Sigmoid colon (tissue), 4 donors: Measurements from ENCODE around the gene PSMB7.

Experiments
- POLR2A ChIP-seq, 2 donors: fragments of 450-650 bp; IDR thresholded peaks; one replicate each; pipeline ENCODE4 v1.6.1; 2016; ENCODE audit warnings: antibody characterized with exemption in 2 of 2, mild to moderate bottlenecking in 2 of 2, moderate library complexity in 2 of 2
- POLR2AphosphoS5 ChIP-seq, 4 donors: sonication (generic); formaldehyde crosslinking; IDR thresholded peaks; one replicate each; pipeline ENCODE4 v1.6.1; 2017; ENCODE audit warnings: antibody characterized with exemption in 4 of 4
- TF ChIP-seq, protein P1 (sequence below), 4 experiments: fragments of 450-650 bp in 3 of 4; fragments of 200-600 bp in 1 of 4; IDR thresholded peaks; one replicate each; pipeline ENCODE4 v1.5.1; 2016 to 2019; ENCODE audit warnings: antibody characterized with exemption in 4 of 4, mild to moderate bottlenecking in 3 of 4, moderate library complexity in 2 of 4

DNA sequence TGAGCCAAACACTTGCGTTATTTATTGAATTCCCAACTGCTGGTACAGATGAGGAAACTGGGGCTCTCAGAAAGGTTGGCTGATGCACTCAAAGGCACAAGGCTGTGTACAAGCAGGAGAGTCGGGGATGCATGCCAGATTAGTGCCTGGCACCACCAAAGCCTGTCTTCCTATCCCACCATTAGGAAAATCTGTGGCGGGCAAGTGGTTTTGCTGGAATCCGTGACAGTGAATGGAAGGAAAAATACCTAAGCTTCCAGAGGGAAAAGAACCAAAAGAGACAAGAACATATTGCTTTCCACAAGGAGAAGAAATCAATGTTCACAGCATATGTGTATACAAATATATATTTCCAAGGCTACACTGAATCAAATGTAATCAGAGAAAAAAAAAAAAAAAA, 51.1 kb downstream of the PSMB7 start:
- no peak for TF ChIP-seq POLR2AphosphoS5 (IDR thresholded peaks at IDR 0.05)
- TF ChIP-seq, protein P1, sequence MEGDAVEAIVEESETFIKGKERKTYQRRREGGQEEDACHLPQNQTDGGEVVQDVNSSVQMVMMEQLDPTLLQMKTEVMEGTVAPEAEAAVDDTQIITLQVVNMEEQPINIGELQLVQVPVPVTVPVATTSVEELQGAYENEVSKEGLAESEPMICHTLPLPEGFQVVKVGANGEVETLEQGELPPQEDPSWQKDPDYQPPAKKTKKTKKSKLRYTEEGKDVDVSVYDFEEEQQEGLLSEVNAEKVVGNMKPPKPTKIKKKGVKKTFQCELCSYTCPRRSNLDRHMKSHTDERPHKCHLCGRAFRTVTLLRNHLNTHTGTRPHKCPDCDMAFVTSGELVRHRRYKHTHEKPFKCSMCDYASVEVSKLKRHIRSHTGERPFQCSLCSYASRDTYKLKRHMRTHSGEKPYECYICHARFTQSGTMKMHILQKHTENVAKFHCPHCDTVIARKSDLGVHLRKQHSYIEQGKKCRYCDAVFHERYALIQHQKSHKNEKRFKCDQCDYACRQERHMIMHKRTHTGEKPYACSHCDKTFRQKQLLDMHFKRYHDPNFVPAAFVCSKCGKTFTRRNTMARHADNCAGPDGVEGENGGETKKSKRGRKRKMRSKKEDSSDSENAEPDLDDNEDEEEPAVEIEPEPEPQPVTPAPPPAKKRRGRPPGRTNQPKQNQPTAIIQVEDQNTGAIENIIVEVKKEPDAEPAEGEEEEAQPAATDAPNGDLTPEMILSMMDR (IDR thresholded peaks at IDR 0.05): no peak
- no peak for TF ChIP-seq POLR2A (IDR thresholded peaks at IDR 0.05)
